Liver (tissue), 9 donors: ENCODE results near the gene G6PC1. TPM values are rescaled to one million over a fixed set of nuclear protein-coding genes. Genes with fewer than 3 reads are reported as not detected.
A peak's percentile ranks its signal among the peaks of the same experiment; 100 is the strongest.
"Not testable (repeated sequence)": the region's sequence is repeated elsewhere in the genome, so short reads cannot be mapped to it uniquely, and the experiment has no call there.

ENCODE experiments used
- DNase-seq: peaks from one replicate; pipeline ENCODE4 v3.0.0-alpha.2; 2017; ENCODE audit warnings: low spot score
- H3K27ac ChIP-seq, 2 donors: one replicate each; pipeline ENCODE4 v1.7.0; 2013; ENCODE audit warnings: inconsistent platforms in 2 of 2, low read length in 2 of 2, control low read depth in 1 of 2, low read depth in 1 of 2, mild to moderate bottlenecking in 1 of 2
- H3K27me3 ChIP-seq, 4 donors: one replicate each; pipeline versions ENCODE4 v1.6.1 to v1.7.0; 2013; ENCODE audit warnings: low read length in 3 of 4, inconsistent platforms in 1 of 4, mild to moderate bottlenecking in 1 of 4, moderate library complexity in 1 of 4; ENCODE audit not compliant: control insufficient read depth in 4 of 4, insufficient read depth in 4 of 4
- H3K36me3 ChIP-seq, 4 donors: one replicate each; pipeline versions ENCODE4 v1.6.1 to v1.7.0; 2013; ENCODE audit warnings: low read length in 3 of 4, mild to moderate bottlenecking in 3 of 4, low read depth in 1 of 4, moderate library complexity in 1 of 4; ENCODE audit not compliant: control insufficient read depth in 4 of 4, insufficient read depth in 3 of 4
- H3K4me1 ChIP-seq, 4 donors: one replicate each; pipeline versions ENCODE4 v1.6.1 to v1.7.0; 2013; ENCODE audit warnings: low read length in 3 of 4, mild to moderate bottlenecking in 3 of 4, moderate library complexity in 1 of 4; ENCODE audit not compliant: control insufficient read depth in 4 of 4, insufficient read depth in 4 of 4
- H3K4me3 ChIP-seq, 3 donors: one replicate each; pipeline versions ENCODE4 v1.6.1 to v1.7.0; 2013; ENCODE audit warnings: low read length in 3 of 3, control low read depth in 1 of 3, low read depth in 1 of 3, mild to moderate bottlenecking in 1 of 3
- H3K9ac ChIP-seq, 2 donors: one replicate each; pipeline ENCODE4 v1.7.0; 2013; ENCODE audit warnings: low read length in 2 of 2, mild to moderate bottlenecking in 2 of 2, moderate library complexity in 2 of 2, control low read depth in 1 of 2, low read depth in 1 of 2
- H3K9me3 ChIP-seq, 4 donors: one replicate each; pipeline versions ENCODE4 v1.6.1 to v1.7.0; 2013; ENCODE audit warnings: low read length in 3 of 4; ENCODE audit not compliant: control insufficient read depth in 4 of 4
- EGR1 ChIP-seq, 2 donors: IDR thresholded peaks; 2 replicates each; pipeline ENCODE4 v1.6.1; 2016 to 2018; ENCODE audit warnings: antibody characterized with exemption in 2 of 2, low read depth in 2 of 2
- GABPA ChIP-seq, 2 donors: IDR thresholded peaks in 1 of 2; conservative IDR thresholded peaks in 1 of 2; 2 replicates each; pipeline ENCODE4 v1.6.1; 2016; ENCODE audit warnings: antibody characterized with exemption in 2 of 2, mild to moderate bottlenecking in 1 of 2, moderate library complexity in 1 of 2
- HNF4A ChIP-seq, 2 donors: conservative IDR thresholded peaks; 2 replicates each; pipeline ENCODE4 v1.6.1; 2016; ENCODE audit warnings: antibody characterized with exemption in 2 of 2, mild to moderate bottlenecking in 2 of 2
- RAD21 ChIP-seq, 2 donors: IDR thresholded peaks; 2 replicates each; pipeline ENCODE4 v1.6.1; 2016; ENCODE audit warnings: antibody characterized with exemption in 2 of 2, mild to moderate bottlenecking in 2 of 2
- SP1 ChIP-seq: IDR thresholded peaks from 2 replicates; pipeline ENCODE4 v1.6.1; 2018; ENCODE audit warnings: antibody characterized with exemption, mild to moderate bottlenecking
- WGBS: extraction: QIAGEN DNeasy Blood & Tissue Kit; methylation state at CpG from one replicate; pipeline ENCODE4 v1.1.7; 2013; 5-methylcytosine and 5-hydroxymethylcytosine counted together
- polyA plus RNA-seq, 2 donors: library from polyadenylated mRNA; stranded (reverse) in 1 of 2; unstranded in 1 of 2; fragments of 200-250 nt in 1 of 2; fragments of >200 nt in 1 of 2; fragmentation: Nextera tagmentation in 1 of 2; extraction: Ambion mirVana in 1 of 2; gene quantifications; one replicate each; pipeline versions ENCODE4 v1.2.1 to v1.2.3, GENCODE V29; 2013 to 2015
- total RNA-seq, 2 donors: library from RNA; depleted of rRNA; stranded (reverse); fragments of >200 nt; gene quantifications; one replicate each; pipeline ENCODE4 v1.2.3, GENCODE V29; 2014
- TF ChIP-seq, protein P1 (sequence below): IDR thresholded peaks from 2 replicates; pipeline ENCODE4 v1.6.1; 2016; ENCODE audit warnings: antibody characterized with exemption, mild to moderate bottlenecking
- TF ChIP-seq, protein P2 (sequence below): IDR thresholded peaks from 2 replicates; pipeline ENCODE4 v1.6.1; 2016; ENCODE audit warnings: antibody characterized with exemption
- donor health status: healthy.
- donor health status: healthy.
- donor health status: healthy.
- donor health status: healthy.
- donor health status: healthy.

G6PC1 gene
- total and polyA plus RNA-seq, 4 donors = 23.8 to 271 (median 114) TPM

DNA sequence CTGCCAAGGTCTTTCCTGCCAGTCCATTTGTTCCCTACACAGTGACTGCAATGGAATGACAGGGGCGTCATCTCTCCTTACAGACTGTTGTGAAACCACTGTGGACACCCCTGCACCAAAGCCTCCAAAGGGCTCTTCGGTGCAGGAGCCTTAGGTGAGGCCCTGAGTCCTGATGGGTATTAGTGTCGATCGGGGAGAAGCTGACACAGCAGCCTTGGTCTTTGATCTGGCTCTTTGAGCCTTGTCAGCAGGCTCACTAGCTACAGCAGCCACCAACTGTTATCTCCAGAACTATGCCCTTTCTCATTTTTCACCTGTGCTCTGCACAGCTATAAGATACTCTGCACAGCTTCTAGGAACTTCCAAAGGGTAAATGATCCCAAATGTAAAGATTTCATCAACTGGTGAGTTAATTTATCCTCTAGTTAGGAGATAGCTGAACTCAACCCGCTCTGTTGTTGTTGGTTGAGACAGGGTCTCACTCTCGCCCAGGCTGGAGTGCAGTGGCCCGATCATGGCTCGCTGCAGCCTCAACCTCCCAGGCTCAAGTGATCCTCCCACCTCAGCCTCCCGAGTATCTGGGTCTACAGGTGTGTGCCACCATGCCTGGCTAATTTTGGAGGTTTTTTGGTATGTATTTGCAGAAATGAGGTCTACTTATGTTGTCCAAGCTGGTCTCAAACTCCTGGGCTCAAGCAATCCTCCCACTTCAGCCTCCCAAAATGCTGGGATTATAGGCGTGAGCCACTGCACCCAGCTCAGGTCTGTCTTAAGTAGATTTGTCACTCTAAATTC, 19.7 kb downstream of the G6PC1 start:
- DNase-seq = peak; percentile 36
- Histone ChIP-seq H3K9ac (no peak overlapping the region), H3K4me3 (no peak overlapping the region), H3K4me1 (peaks cover 2 to 23% (median 6%) of the 10 kb centered on the region in 4 donors), H3K36me3 (no peaks in the 10 kb centered on the region), H3K9me3 (no peaks in the 10 kb centered on the region), H3K27ac (no peak overlapping the region), H3K27me3 (no peaks in the 10 kb centered on the region)
- 69% methylated on average over 10 of the region's 10 CpGs for WGBS
- TF ChIP-seq, protein P1, sequence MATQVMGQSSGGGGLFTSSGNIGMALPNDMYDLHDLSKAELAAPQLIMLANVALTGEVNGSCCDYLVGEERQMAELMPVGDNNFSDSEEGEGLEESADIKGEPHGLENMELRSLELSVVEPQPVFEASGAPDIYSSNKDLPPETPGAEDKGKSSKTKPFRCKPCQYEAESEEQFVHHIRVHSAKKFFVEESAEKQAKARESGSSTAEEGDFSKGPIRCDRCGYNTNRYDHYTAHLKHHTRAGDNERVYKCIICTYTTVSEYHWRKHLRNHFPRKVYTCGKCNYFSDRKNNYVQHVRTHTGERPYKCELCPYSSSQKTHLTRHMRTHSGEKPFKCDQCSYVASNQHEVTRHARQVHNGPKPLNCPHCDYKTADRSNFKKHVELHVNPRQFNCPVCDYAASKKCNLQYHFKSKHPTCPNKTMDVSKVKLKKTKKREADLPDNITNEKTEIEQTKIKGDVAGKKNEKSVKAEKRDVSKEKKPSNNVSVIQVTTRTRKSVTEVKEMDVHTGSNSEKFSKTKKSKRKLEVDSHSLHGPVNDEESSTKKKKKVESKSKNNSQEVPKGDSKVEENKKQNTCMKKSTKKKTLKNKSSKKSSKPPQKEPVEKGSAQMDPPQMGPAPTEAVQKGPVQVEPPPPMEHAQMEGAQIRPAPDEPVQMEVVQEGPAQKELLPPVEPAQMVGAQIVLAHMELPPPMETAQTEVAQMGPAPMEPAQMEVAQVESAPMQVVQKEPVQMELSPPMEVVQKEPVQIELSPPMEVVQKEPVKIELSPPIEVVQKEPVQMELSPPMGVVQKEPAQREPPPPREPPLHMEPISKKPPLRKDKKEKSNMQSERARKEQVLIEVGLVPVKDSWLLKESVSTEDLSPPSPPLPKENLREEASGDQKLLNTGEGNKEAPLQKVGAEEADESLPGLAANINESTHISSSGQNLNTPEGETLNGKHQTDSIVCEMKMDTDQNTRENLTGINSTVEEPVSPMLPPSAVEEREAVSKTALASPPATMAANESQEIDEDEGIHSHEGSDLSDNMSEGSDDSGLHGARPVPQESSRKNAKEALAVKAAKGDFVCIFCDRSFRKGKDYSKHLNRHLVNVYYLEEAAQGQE = no peak
- TF ChIP-seq HNF4A (conservative IDR thresholded peaks at IDR 0.05) = peak; percentile 7 to 20

DNA sequence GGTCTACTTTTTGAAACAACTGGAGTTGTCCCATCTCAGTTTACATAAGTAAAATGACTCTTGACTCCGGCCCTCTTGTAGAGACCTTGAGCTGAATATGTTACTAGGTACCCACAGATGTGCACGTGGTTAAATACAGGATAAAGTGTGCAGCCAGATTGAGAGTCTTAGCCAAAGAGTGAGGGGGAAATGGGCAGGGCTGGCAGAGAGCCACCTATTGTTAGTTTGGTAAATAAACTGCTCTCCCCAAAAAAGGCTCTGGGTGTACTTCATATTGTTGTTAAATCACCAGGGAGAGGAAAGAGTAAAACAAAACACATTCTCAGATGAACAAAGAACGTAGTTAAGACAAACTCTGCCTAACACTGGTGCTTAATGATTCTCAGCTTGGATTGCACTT, 20.3 kb downstream of the G6PC1 start:
- Histone ChIP-seq H3K27ac (no peak overlapping the region), H3K27me3 (no peaks in the 10 kb centered on the region), H3K4me3 (no peak overlapping the region), H3K36me3 (no peaks in the 10 kb centered on the region), H3K4me1 (peaks cover 2 to 23% (median 6%) of the 10 kb centered on the region in 4 donors), H3K9ac (no peak overlapping the region), H3K9me3 (no peaks in the 10 kb centered on the region)
- no peak for DNase-seq
- 53% methylated on average over 3 of the region's 3 CpGs for WGBS
- TF ChIP-seq, protein P2, sequence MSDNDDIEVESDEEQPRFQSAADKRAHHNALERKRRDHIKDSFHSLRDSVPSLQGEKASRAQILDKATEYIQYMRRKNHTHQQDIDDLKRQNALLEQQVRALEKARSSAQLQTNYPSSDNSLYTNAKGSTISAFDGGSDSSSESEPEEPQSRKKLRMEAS = no peak
- peak in 1 of 2 donors; percentile 6 for TF ChIP-seq RAD21 (IDR thresholded peaks at IDR 0.05)
- peak; percentile 14 for TF ChIP-seq SP1

DNA sequence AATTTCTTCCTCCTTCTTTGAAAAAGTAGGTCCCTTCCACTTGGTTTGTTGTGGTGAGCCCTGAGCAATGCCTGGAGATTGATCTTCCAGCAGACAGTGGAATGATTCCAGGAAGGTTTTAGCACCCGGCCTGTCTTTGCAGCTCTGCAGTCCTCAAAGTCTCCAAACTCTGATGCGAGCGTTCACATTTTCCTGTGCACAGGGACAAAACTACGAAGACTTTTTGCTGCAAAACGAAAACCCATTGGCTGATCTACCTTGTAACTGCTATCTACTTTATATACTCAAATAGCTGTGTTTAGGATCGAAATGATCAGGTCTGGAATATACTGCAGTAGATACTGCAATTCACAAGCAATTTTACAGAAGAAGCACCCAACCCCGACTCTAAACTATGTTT, 21.7 kb downstream of the G6PC1 start:
- no peaks in the 10 kb centered on the region for H3K36me3 ChIP-seq
- H3K27me3 ChIP-seq = no peaks in the 10 kb centered on the region
- TF ChIP-seq GABPA (IDR thresholded peaks at IDR 0.05 in 1 of 2, conservative IDR thresholded peaks at IDR 0.05 in 1 of 2) (no peak), EGR1 (IDR thresholded peaks at IDR 0.05; ENCODE audit: low read depth in 2 of 2) (no peak)
- H3K4me1 ChIP-seq = peaks cover 2 to 19% (median 4%) of the 10 kb centered on the region in 4 donors
- H3K4me3 ChIP-seq = no peak overlapping the region
- H3K9ac ChIP-seq = no peak overlapping the region
- WGBS = 75% methylated on average over 7 of the region's 7 CpGs
- no peaks in the 10 kb centered on the region for H3K9me3 ChIP-seq
- no peak for DNase-seq
- H3K27ac ChIP-seq = no peak overlapping the region

DNA sequence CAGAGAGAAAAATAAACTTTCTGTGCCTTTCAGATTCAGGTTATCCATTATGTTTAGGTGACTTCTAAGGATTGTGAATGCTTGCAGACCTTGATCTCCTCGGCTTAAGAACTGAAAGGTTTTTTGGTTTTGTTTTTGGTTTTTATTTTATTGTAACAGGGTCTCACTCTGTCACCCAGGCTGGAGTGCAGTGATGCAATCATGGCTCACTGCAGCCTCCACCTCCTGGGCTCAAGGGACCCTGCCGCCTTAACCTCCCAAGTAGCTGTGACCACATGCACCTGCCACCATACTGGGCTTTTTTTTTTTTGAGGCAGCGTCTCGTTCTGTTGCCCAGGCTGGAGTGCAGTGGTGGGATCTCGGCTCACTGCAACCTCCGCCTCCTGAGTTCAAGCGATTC, 22.9 kb downstream of the G6PC1 start:
- not testable (repeated sequence) for H3K4me3 ChIP-seq, H3K9ac ChIP-seq, H3K36me3 ChIP-seq, H3K9me3 ChIP-seq, H3K27ac ChIP-seq, H3K27me3 ChIP-seq, DNase-seq
- 94% methylated on average over 7 of the region's 7 CpGs for WGBS
- H3K4me1 ChIP-seq = peaks cover 0 to 15% (median 2%) of the 10 kb centered on the region in 4 donors
